Hepatocyte (in vitro differentiated cells): ENCODE results near the gene TEX38.

Experiments
- CTCF ChIP-seq: fragments of 200-600 bp; sonication (generic); IDR thresholded peaks from 2 replicates; pipeline ENCODE4 v1.5.1; 2016; ENCODE audit warnings: antibody characterized with exemption, mild to moderate bottlenecking; ENCODE audit not compliant: poor library complexity
- EZH2 ChIP-seq: fragments of 200-600 bp; sonication (generic); IDR thresholded peaks from 2 replicates; pipeline ENCODE4 v1.6.1; 2016; ENCODE audit warnings: antibody characterized with exemption, mild to moderate bottlenecking, borderline replicate concordance

GRCh38 chr1:46665983-46666382, 5.7 kb upstream of the TEX38 start:
- TF ChIP-seq CTCF (no peak), EZH2 (no peak)
